Muscle of leg (tissue), 16 donors: ENCODE results near the gene ELF3. TPM values are rescaled to one million over a fixed set of nuclear protein-coding genes. Genes with fewer than 3 reads are reported as not detected.
"Not testable (repeated sequence)": the region's sequence is repeated elsewhere in the genome, so short reads cannot be mapped to it uniquely, and the experiment has no call there.

Source experiments
- DNase-seq: peaks from one replicate; pipeline ENCODE4 v3.0.0; 2013
- H3K27ac ChIP-seq: one replicate; pipeline ENCODE4 v1.5.1; 2013; ENCODE audit warnings: mild to moderate bottlenecking, low read length, control low read depth
- H3K27me3 ChIP-seq: one replicate; pipeline ENCODE4 v1.6.1; 2013; ENCODE audit warnings: low read length; ENCODE audit not compliant: control insufficient read depth, insufficient read depth
- H3K36me3 ChIP-seq: one replicate; pipeline ENCODE4 v1.6.1; 2013; ENCODE audit warnings: low read length; ENCODE audit not compliant: control insufficient read depth, insufficient read depth
- H3K4me1 ChIP-seq: one replicate; pipeline ENCODE4 v1.6.1; 2013; ENCODE audit warnings: low read length; ENCODE audit not compliant: control insufficient read depth, insufficient read depth
- H3K4me3 ChIP-seq: one replicate; pipeline ENCODE4 v1.5.1; 2013; ENCODE audit warnings: low read length, control low read depth
- H3K9me3 ChIP-seq: replicated peaks from 2 replicates; pipeline ENCODE4 v1.6.1; 2013; ENCODE audit warnings: low read depth, low read length; ENCODE audit not compliant: control insufficient read depth
- WGBS: methylation state at CpG from one replicate; pipeline ENCODE4 v1.1.5; 2013; ENCODE audit warnings: missing lambda C conversion rate; ENCODE audit not compliant: insufficient coverage; 5-methylcytosine and 5-hydroxymethylcytosine counted together
- long read RNA-seq, 11 donors: transcript quantifications; one replicate each; lab custom pipeline, GENCODE V29; 2026
- polyA plus RNA-seq, 8 donors: library from polyadenylated mRNA; unstranded; fragments of 120-200 nt; gene quantifications; one replicate each; pipeline versions ENCODE4 v1.2.1 to v1.2.3, GENCODE V29; 2013; ENCODE audit warnings: inconsistent platforms in 1 of 8, low replicate concordance in 1 of 8; ENCODE audit not compliant: insufficient read length in 8 of 8, insufficient read depth in 1 of 8
- total RNA-seq: library from RNA; stranded (reverse); fragments of 120-200 nt; gene quantifications from one replicate; pipeline ENCODE4 v1.2.4, GENCODE V29; 2013

ELF3 gene
- total RNA-seq (0.35 TPM), polyA plus RNA-seq (10 to 100 TPM in 1 of 8 donors, 1 to 10 TPM in 2, under 1 TPM in 4, not detected in 1; 0.19 to 13.8 (median 0.60) TPM)
- long read RNA-seq, donor 1: 0 reads
- long read RNA-seq, donor 2: 0 reads
- long read RNA-seq, donor 3: 0 reads
- long read RNA-seq, donor 4: 0 reads
- long read RNA-seq, donor 5: 0 reads
- long read RNA-seq, donor 6: 0 reads
- long read RNA-seq, donor 7: 0 reads
- long read RNA-seq, donor 8: 0 reads
- long read RNA-seq, donor 9: 0 reads
- long read RNA-seq, donor 10: 0 reads
- long read RNA-seq, donor 11: 0 reads

- no peak for DNase-seq
- Histone ChIP-seq H3K27me3 (peaks cover 2% of the 10 kb centered on the region), H3K9me3 (no peaks in the 10 kb centered on the region), H3K4me1 (peaks cover 8% of the 10 kb centered on the region), H3K4me3 (no peak within 1 kb of the TSS), H3K27ac (no peak within 1 kb of the TSS), H3K36me3 (peaks cover 18% of the 10 kb centered on the region)
- WGBS: 55% methylated on average over 21 of the region's 24 CpGs
Measured at GRCh38 chr1:202010180-202011015, at the start of gene ELF3. Gene ELF3 (plus strand): TSS chr1:202010587. CDS start chr1:202011137, 550 bp downstream.

- 90% methylated on average over 5 of the region's 10 CpGs for WGBS
- H3K36me3 ChIP-seq: peaks cover 56% of the 10 kb centered on the region
- not testable (repeated sequence) for H3K4me3 ChIP-seq, H3K27ac ChIP-seq, H3K4me1 ChIP-seq, H3K9me3 ChIP-seq, DNase-seq, H3K27me3 ChIP-seq
Measured at GRCh38 chr1:201962382-201962781, 48.0 kb upstream of the ELF3 start.

DNA sequence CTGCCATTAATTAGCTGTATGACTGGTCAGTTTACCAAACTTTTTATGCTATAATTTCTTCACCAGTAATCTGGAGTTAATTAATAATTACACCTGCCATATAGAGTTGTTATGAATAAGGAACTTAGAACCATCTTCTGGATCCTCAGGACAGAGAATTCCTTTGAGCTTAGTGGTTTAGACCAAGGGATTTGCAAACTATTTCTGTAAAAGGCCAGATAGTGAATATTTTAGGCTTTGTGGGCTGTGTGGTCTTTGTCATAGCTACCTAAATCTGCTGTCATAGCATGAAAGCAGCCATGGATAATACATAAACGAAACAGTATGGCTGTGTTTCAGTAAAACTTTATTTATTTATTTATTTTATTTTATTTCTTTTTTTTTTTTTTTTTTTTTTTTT, 46.1 kb upstream of the ELF3 start:
- Histone ChIP-seq H3K4me1 (no peaks in the 10 kb centered on the region), H3K9me3 (no peaks in the 10 kb centered on the region), H3K27ac (no peak overlapping the region), H3K27me3 (no peaks in the 10 kb centered on the region), H3K36me3 (peaks cover 53% of the 10 kb centered on the region), H3K4me3 (no peak overlapping the region)
- DNase-seq: no peak
- no CpG with 5 or more reads among the region's 1 CpG for WGBS

GRCh38 chr1:201966171-201966570, 44.2 kb upstream of the ELF3 start:
- peaks cover 43% of the 10 kb centered on the region for H3K36me3 ChIP-seq
- no peak for DNase-seq
- no peak overlapping the region for H3K4me3 ChIP-seq
- WGBS: 85% methylated on average over 3 of the region's 5 CpGs
- no peaks in the 10 kb centered on the region for H3K4me1 ChIP-seq
- H3K27ac ChIP-seq: no peak overlapping the region
- no peaks in the 10 kb centered on the region for H3K9me3 ChIP-seq
- no peaks in the 10 kb centered on the region for H3K27me3 ChIP-seq

GRCh38 chr1:201968202-201968925, 42.0 kb upstream of the ELF3 start:
- H3K36me3 ChIP-seq: peaks cover 35% of the 10 kb centered on the region
- H3K4me3 ChIP-seq: no peak overlapping the region
- no peak overlapping the region for H3K27ac ChIP-seq
- no peaks in the 10 kb centered on the region for H3K9me3 ChIP-seq
- no peak for DNase-seq
- 93% methylated on average over 4 of the region's 16 CpGs for WGBS
- H3K27me3 ChIP-seq: no peaks in the 10 kb centered on the region
- peaks cover 2% of the 10 kb centered on the region for H3K4me1 ChIP-seq

DNA sequence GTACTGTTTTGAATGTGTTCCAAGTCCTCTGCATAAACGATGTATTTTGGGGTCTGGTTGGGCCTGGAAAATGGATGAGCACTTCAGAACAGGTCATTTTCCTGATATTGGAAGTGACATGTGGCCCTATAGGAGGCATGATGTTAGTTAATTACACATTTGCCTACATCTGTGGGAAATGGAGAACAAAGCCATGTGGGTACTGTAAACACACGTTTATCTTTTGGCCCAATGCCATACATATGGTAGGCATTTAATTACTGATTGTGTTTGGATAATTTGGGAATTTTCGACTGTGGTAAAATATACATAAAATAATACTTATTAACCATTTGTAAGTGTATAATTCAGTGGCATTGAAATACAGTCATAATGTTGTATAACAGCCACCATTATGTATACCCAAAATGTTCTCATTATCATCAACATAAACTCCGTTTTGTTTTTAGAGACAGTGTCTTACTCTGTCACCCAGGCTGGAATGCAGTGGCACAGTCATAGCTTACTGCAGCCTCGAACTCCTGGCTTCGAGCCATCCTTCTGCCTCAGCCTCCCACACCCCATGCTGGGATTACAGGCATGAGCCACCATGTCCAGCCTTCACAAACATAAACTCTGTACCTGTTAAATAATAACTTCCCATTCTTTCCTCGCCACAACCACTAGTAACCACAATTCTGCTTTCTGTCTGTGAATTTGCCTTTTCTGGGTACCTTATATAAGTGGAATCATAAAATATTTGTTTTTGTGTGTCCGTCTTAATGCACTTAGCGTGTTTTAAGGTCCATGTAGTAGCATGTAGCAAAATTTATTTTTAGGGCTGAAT, 39.8 kb upstream of the ELF3 start:
- Histone ChIP-seq H3K36me3 (peaks cover 18% of the 10 kb centered on the region), H3K27me3 (no peaks in the 10 kb centered on the region), H3K27ac (no peak overlapping the region), H3K4me3 (no peak overlapping the region), H3K4me1 (peaks cover 2% of the 10 kb centered on the region), H3K9me3 (no peaks in the 10 kb centered on the region)
- 60% methylated on average over 4 of the region's 9 CpGs for WGBS
- no peak for DNase-seq

DNA sequence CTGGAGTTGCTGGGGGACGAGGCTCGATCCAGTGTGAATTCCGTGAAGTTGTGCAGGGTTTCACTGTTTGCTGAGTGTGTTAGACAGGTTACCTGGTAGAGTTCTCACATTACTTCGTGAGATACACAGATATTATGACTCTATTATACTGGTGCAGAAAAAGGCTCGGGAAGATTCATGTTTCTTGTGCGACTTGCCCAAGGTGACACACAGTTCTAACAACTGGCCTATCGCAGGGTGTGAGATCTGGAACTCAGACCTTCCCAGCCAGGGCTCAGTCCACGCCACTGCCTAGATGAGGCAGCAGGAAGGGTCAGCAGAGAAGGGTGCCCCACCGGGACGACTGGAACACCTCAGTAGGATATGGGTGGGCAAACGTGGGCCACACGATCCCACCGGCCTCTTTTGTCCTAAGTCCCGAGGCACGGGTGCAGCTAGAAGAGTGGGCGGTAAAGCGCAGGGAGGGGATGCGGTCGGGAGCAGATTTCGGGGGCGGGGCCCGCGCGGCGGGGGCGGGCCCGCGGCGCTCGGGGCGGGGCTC, 28.2 kb upstream of the ELF3 start:
- peak; percentile 80 for DNase-seq
- Histone ChIP-seq H3K27me3 (no peaks in the 10 kb centered on the region), H3K27ac (peak overlapping the region; percentile 62), H3K4me1 (peaks cover 3% of the 10 kb centered on the region), H3K36me3 (no peaks in the 10 kb centered on the region), H3K4me3 (peak overlapping the region; percentile 76), H3K9me3 (no peaks in the 10 kb centered on the region)
- 4% methylated on average over 29 of the region's 31 CpGs for WGBS

GRCh38 chr1:201982623-201983379, 27.6 kb upstream of the ELF3 start, which contains the start of gene RNPEP:
Gene RNPEP (plus strand): TSS chr1:201982648. CDS start chr1:201982667, 19 bp downstream.
- WGBS: under 1% methylated on average over 80 of the region's 80 CpGs

GRCh38 chr1:201983380-201983805, 27.0 kb upstream of the ELF3 start:
- H3K27me3 ChIP-seq: no peaks in the 10 kb centered on the region
- WGBS: 1% methylated on average over 7 of the region's 11 CpGs
- peaks cover under 1% of the 10 kb centered on the region for H3K36me3 ChIP-seq
- no peaks in the 10 kb centered on the region for H3K9me3 ChIP-seq
- H3K4me3 ChIP-seq: peak overlapping the region; percentile 76
- H3K27ac ChIP-seq: peak overlapping the region; percentile 81
- H3K4me1 ChIP-seq: peaks cover 3% of the 10 kb centered on the region
- no peak for DNase-seq

More at GRCh38 chr1:201982623-201983379, 27.6 kb upstream of the ELF3 start, which contains the start of gene RNPEP:
- Histone ChIP-seq H3K36me3 (no peaks in the 10 kb centered on the region), H3K4me1 (peaks cover 3% of the 10 kb centered on the region), H3K27ac (peak within 1 kb of the TSS; percentile 81), H3K9me3 (no peaks in the 10 kb centered on the region), H3K4me3 (peak within 1 kb of the TSS; percentile 76), H3K27me3 (no peaks in the 10 kb centered on the region)
- peak; percentile 89 for DNase-seq
